HepG2 (cell line): ENCODE results near the gene FAM43B.

ENCODE experiments used
- BCL3 ChIP-seq: sonication (generic); formaldehyde crosslinking; IDR thresholded peaks from 2 replicates; pipeline ENCODE4 v1.5.1; 2020; ENCODE audit warnings: mild to moderate bottlenecking, missing genetic modification reagents, moderate library complexity
- FOXA1 ChIP-seq, 2 experiments: fragments of 450-650 bp in 1 of 2; sonication (generic) in 1 of 2; formaldehyde crosslinking in 1 of 2; IDR thresholded peaks; 2 replicates each; pipeline versions ENCODE4 v1.4.0 to v1.6.1; 2016 to 2020; ENCODE audit warnings: missing genetic modification reagents in 1 of 2
- FOXP1 ChIP-seq, 2 experiments: fragments of 450-650 bp in 1 of 2; IDR thresholded peaks; 2 replicates each; pipeline ENCODE4 v1.6.1; 2017 to 2018; ENCODE audit warnings: antibody characterized with exemption in 1 of 2
- HCFC1 ChIP-seq: fragments of 150-350 bp; IDR thresholded peaks from 2 replicates; pipeline ENCODE4 v1.6.1; 2014; ENCODE audit warnings: low read depth, low read length
- KDM1A ChIP-seq: IDR thresholded peaks from 2 replicates; pipeline ENCODE4 v1.6.1; 2016; ENCODE audit warnings: missing compliant biosample characterization
- MAFK ChIP-seq, 2 experiments: IDR thresholded peaks in 1 of 2; conservative IDR thresholded peaks in 1 of 2; 2 replicates each; pipeline ENCODE4 v1.6.1; 2011; ENCODE audit warnings: improper control_type of control experiment in 2 of 2, low read length in 2 of 2
- PRDM10 ChIP-seq: sonication (generic); formaldehyde crosslinking; IDR thresholded peaks from 2 replicates; pipeline ENCODE4 v1.4.0; 2020; ENCODE audit warnings: low read depth, missing genetic modification reagents
- ZNF335 ChIP-seq: sonication (generic); formaldehyde crosslinking; IDR thresholded peaks from 2 replicates; pipeline ENCODE4 v1.4.0; 2020; ENCODE audit warnings: missing genetic modification reagents
- ZSCAN25 ChIP-seq: sonication (generic); formaldehyde crosslinking; IDR thresholded peaks from 2 replicates; pipeline ENCODE4 v1.8.0; 2022; ENCODE audit warnings: mild to moderate bottlenecking, missing genetic modification reagents

DNA sequence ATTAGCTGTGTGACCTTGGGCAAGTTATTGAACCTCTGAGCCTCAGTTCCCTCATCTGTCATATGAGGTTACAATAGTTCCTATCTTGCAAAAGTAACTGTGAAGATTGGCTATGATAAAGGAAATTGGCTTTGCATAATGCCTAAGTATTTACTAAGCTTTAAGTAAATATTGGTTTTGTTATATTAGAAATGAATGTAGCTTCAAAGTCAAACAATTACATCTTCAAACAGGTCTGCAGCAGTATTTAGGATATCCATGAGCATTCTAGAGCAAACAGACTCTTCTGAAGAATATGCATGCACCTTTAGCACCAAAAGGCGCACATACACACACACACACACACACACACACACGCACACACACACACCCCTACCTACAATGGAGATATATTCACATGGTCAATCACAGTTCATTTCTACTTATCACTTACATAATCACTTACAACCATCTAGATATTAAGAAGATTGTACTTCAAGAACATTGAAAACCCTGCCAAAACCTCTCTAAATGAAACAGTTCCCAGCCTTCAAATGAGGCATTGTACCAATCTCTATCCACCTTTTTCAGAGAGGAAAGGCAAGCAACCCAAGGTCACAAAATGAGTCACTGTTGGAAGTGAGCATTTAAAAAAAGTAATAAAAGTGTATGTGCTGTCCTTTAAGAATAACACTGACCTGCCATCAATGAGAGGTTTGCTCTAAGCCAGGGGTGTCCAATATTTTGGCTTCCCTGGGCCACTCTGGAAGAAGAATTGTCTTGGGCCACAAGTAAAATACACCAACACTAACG lies 13.4 kb upstream of the FAM43B start:
- TF ChIP-seq FOXA1 (IDR thresholded peaks at IDR 0.05) (peak; percentile 57; the same call in 1 of the 2 replicates), FOXA1 (CRISPR knock-in tag; IDR thresholded peaks at IDR 0.05) (peak; percentile 36; the same call in 1 of the 2 replicates), FOXP1 (IDR thresholded peaks at IDR 0.05) (no peak), FOXP1 (CRISPR knock-in tag; IDR thresholded peaks at IDR 0.05) (no peak), PRDM10 (CRISPR knock-in tag) (no peak), KDM1A (CRISPR knock-in tag) (no peak), BCL3 (CRISPR knock-in tag) (no peak), ZNF335 (CRISPR knock-in tag) (no peak), ZSCAN25 (no peak), HCFC1 (no peak), MAFK (conservative IDR thresholded peaks at IDR 0.05 in 1 of 2, IDR thresholded peaks at IDR 0.05 in 1 of 2; ENCODE audit: low read length in 2 of 2) (no peak)
